Stimulated activated CD4-positive, alpha-beta T cell treated with anti-CD3 and anti-CD28 coated beads, TNF-alpha, amount 100 ng/mL, for 4 hours (primary cell): ENCODE data around the gene NIT1.

ENCODE experiments used
- DNase-seq, 3 experiments: peaks; one replicate each; pipeline ENCODE4 v3.0.0-alpha.2; 2020; ENCODE audit warnings: low read depth in 3 of 3

NIT1 gene, protein sequence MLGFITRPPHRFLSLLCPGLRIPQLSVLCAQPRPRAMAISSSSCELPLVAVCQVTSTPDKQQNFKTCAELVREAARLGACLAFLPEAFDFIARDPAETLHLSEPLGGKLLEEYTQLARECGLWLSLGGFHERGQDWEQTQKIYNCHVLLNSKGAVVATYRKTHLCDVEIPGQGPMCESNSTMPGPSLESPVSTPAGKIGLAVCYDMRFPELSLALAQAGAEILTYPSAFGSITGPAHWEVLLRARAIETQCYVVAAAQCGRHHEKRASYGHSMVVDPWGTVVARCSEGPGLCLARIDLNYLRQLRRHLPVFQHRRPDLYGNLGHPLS

DNA sequence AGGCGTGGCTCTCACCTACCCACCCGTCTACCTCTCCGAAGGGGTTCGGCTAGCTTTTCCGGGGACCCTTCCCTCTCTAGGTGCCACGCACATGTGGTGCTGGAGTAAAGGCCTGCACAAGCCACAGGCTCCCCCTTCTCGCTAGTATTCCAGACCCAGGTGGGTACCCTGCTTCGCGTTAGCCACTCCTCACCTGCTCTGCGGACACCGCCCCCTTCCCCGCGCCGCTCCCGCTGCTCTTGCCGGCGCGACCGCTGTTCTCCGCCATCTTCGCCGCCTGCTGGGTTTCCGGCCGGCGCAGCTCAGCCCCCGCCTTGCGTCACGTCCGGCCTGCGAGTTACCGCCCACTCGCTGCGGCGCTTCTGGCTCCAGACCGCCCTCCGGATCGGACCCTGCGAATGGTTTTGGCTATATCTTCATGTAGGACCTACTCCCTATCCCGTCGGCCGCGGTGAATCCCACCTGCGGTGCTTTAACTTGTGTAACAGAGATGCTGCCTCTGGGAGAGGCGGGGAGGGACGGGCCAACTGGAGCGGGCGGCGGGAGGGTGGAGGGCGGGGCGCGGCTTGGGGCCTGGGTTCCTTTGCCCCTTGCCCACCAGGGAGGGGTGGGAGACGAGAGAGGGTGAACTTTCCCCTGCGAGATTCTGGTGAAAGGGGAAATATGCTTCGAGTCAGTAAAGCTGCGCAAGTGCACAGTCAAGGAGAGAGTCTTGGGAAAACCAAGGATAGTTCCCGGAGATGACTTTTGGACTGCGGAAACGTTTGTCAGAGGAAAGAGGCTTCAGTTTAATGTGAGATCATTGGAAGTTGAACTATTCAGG lies at the start of gene NIT1, which contains the start of gene PFDN2:
Gene NIT1 (plus strand): TSS at position 347 of the 823 bp plus-strand sequence. CDS start 72 bp downstream, at position 419.
Gene PFDN2 (minus strand): TSS at position 279 of the 823 bp plus-strand sequence. CDS start 11 bp downstream, at position 268.
- peak; percentile 68 to 79 (median 77) for DNase-seq

DNA sequence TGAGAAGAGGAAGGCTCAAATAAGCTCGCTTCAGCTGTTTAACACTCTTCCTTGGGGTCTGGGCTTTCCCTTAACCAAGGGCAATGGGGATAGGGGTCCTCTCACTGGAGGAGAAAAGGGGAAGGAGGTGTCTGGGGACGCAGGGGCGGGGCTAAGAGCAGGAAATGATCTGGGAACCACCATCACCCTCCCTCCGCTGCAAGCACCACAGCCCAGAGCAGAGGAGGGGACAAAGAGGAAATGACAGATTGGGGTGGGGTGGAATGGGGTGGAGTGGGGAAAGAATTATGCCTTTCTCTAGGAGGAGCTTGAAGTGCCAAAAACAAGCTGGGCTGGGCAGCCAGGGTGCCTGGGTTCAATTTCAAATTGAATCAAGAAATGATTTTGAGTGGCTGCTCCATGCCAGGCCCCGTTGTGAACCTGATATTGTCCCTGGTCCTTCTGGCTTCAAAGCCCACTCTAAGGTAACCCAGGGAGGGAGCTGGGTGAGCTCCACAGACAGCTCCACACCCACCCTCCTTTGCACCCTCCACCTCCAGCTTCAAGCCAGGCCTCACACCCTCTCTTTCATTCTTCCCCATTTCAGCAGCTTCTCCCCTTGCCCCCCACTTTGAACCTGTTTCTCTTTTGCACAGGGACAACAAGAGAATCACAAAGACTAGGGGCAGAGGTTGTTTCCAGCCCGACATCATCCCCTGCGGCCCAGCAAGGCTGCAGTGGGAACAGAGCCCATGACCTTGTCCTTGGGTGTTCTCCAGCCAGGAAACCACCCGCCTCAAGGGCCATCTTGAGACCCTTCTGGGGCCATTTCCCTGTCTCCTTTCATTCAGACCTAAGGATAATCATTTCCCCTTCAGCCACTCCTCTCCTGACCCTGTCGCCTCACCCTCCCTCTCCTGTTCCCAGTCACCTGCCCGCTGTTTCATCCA lies 49.3 kb upstream of the NIT1 start:
- DNase-seq = peak; percentile 56 to 65 (median 56)

DNA sequence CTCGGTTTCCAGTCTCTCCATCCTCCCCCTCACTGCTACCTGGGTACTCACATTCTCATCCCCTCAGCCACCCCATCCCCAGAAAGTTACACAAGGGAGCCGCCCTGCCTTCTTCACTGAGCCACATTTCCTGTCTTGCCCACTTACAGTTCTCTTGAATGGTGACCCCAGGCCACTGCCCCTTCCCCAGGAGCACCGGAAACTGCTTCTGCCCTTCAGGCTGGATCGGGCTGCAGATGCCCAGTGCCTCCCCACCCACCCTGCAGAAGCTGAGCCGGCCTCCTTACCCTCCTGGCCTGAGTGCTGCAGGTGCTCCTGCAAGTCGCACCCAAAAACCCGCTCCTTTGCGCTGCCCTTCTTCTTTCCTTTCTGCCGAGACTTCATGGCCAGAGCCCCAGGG lies 48.7 kb upstream of the NIT1 start:
- DNase-seq = no peak

DNA sequence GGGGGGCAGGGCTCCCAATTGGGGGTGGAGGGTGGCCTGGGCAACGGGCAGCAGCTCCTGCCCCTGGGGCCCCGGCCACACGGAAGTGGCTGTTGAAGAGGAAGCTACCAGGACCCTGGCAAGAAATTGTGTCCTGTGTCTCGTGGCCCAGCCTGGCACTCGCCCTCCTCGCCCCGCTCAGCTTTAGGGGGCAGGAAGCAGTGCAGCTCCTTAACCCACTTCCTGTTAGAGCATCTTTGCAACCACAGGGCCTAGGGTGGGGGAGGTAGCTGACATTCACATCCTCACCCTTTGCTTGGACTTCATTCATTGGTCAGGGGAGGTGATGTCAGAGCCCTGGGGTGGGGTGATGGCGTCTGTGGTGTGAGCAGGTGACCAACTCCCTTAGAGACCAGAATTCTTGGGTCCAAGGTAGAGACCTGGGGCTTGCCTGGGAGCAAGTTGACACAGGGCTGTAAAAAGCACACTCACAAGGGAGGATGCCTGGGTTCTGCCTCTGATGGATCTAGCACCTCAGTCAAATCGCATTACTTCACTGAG lies 48.1 kb upstream of the NIT1 start, which contains the start of gene ARHGAP30:
Gene ARHGAP30 (minus strand): TSS at position 161 of the 540 bp plus-strand sequence. CDS start 267 bp downstream, outside the sequence.
- DNase-seq = peak; percentile 42 to 67 (median 57)

DNA sequence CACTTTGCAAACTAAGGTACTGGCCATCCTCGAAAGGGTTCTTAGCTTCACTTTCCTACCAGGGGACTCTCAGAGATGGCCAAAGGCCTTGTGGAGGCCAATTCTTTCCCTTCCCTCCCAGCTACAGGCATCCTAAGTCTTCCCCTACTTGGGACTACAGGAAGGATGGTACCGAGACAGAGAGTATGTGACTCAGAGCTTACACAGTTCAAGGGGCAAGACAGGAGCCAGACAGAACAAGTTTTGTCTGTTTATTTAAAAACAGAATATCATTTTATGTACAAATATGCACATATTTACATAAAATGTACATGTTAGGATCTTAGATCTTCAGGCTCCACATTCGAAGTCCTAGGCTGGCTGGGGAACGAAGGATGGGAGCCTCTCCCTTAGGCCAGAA lies 47.1 kb upstream of the NIT1 start:
- no peak for DNase-seq

DNA sequence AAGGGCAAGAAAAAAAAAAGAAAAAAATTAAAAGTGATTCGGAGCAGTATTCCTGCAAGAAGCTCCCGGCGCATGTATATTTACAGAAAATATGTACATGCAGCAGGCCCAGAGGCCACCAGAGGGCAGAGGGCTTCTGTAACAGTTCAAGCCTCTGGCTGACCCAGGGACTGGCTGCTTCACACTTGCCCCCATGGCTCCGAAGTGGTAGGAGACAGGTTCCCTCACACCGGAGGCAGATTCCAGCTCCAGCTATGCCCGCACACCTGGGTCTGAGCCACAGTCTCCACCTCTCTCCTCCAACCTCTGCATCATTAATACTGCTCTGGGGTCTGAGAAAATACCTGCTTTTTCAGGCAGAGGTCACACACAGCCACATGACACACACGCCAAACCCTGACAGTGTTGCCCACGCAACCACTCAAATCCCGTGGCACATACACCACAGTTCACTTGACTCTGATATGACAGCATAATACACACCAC lies 46.0 kb upstream of the NIT1 start:
- peak in 1 of 3 experiments; percentile 26 for DNase-seq

DNA sequence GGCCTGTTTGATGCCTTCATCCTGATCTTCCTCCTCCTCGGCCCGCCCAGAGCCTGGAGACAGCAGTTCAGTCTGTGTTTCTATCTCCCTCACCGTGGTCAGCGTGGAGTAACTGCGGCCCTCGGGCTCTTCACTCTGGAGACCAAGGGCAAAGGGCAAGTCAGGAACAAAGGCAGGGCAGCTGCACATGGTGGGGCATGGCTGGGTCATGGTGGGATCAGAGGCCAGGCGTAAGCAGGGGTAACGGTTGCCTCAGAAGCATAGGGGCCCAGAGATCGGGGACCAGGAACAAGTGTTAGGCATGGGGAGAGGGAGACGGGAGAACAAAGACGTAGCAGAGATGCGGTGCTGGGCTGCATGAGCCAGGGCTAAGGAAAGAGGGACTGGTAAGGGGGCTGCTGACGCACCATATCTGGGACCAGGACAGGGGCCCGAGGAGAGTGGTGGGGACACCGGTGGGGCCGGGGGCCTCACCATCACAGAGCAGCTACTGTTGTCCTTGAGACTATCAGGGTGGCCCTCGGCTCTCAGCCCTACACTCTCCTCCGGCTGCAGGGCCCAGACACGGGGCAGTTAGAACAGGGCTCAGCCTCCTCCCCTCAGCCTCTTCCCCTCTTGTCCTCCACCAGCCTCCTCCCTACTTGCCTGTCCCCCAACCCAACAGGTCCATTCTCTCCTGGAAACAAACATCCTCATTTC lies 45.0 kb upstream of the NIT1 start:
- DNase-seq = no peak

DNA sequence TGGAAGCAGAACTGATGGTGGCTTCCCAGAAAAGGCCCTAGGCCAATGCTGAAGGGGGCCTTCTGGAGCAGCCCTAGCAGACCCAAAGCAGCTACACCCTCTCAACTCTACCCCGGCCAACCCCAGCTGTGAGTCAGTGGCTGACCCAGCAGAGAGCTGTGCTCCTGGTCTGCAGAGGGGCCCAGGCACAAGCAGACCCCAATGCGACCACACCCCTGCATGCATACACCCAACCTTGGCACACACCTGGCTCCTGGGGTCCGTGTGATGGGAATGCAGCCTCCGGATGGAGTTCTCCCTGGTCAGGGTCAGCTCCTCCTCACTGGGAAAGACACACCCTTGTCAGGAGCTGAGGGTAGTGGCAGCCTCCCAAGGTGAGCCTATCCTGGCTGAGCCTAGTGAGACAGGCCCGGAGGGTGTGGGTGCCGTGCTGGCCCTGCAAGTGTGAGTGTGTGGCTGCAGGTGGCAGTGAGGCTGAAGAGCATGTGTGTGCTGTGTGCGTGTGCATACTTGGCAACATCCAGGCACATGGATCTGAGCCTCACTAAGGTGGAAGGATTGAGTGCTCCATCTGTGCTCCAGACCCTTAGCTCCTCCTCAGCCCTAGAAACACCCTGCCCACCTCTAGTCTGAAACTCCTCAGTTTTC lies 44.3 kb upstream of the NIT1 start:
- DNase-seq = no peak

DNA sequence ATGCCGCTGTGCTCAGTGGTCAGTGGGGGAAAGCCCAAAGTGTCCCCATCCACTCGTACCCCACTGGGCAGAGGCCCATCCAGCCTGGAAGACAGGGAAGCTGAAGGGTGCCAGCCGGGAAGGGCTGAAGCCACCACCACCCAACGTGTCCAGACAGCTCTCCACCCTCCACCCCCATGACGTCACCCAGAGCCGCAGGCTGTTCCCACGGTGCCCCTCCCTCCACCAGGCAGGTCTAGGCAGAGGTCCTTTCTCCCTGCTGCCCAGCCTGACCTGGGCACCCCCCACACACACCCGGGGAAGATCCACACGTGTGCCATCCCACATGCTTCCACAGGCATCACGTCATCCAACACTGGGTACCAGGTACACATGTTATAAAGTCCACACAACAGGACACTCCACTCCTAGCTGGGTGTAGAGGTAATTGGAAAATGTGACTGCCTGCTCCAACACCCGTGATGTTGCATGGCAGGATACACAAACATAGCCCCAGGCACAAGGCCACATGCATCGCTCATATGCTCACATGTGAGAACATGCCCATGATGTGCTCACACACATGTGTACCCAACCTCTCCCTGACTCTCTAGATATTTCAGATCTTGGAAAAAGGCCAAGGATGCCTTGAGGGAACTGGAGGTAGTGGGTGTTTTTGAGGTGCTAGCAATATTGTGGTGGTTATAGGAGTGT lies 43.1 kb upstream of the NIT1 start:
- no peak for DNase-seq

DNA sequence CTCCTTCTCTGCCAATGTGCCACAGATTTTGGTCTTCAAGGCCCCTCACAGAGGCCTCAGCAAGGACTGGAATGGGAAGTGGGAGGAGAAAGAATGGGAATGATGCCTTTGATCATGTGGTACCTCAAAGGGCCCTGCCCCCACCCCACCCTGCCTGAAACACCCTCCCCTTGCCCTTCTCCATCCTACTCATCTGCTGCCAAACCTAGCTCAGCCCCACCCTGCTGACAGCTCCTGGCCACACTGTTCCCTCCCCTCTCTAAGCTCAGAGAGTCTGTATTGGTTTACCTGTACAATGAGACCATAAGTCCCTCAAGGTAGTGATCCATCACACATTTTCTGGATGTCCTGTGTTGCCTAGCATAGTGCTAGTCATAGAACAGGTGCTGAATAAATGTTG lies 41.5 kb upstream of the NIT1 start:
- no peak for DNase-seq

DNA sequence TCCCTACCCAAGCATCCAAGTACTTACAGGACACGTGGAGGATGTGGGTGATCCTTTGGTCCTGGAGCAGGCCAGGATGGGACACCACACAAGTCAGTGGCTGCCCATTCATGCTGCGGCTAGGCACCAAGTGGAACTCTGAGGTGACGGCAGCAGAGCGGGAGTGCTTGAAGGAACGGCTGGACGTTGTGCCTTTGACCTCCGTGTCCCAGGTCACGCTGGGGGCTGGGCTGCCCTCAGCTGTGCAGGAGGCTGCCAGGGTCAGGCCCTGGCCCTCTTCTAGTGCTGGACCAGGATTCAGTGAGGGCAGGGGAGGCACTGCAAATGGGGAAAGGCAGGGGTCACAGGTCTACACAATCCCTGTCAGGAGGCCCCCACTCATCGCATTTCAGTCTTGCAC lies 40.5 kb upstream of the NIT1 start:
- DNase-seq = no peak

DNA sequence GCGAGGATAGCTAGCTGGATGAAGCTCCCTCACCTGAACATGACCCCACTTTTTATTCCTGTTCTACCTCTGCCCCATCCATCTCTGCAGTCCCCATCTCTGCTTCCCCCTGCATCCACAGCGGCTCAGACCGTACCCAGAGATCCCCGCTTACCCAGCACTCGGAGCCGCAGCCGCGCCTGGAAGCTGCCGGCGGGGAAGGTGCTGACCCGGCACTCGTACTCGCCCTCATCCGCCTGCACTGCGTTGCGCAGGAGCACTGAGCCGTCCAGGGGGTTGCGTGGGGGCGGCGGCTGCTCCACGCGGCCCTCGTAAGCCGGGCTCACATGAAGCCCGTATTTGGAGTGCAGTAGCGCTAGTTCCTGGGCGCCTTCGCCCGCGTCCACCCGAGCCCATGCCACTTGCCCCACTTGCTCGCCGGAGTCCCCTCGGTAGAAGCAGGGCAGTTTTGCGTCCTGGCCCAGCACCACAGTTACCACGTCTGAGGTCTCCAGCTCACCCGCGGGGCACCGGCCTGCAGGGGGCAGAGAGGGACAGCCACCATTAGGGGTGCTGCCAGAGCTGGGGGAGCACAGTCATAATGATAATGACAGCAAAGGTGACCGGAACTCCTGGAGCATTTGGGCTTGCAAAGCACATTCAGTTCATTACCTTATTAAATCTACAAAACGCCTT lies 38.3 kb upstream of the NIT1 start:
- no peak for DNase-seq

DNA sequence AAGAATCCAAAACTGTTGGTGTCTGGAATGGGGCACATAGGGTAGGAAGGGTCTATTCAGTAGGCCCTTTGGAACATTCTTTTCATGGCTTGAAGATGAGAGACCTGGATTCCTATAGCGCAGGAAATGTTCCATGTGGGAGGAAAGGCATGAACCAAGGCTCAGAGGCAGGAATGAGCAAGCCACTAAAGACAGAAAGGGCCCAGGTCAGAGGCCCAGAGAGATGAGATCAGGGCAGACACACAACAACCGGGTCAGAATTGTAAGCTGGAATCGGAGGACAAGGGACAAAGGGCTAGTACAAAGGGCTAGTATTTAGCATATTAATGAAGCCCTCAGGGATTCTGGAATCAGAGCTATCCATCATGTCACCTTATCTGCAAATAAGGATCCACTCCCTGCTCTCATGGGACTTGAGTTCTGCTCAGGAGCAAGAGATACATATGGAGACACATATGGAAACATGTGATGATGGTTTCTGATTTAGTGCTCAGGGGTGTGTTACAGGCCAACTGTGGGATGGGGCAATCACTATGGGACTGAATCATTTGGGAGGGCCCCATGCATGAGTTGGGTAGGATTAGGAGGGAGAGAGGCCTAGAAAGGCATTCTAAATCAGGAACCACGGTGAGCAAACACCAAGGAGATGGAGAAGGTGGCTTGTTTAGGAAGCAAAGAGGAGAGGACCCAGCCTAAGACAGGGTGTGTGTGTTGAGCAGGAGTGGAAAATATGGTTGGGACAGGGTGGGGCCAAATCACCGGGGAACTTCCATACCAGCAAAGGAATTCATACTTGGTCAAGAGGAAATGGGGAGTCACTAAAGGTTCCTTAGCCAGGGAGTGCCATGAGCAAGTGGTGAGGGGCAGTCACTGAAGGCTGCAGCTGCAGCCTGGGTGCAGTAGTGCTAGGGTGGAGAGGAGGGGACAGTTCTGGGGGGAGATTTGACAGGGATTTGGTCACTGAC lies 37.2 kb upstream of the NIT1 start:
- DNase-seq = no peak

DNA sequence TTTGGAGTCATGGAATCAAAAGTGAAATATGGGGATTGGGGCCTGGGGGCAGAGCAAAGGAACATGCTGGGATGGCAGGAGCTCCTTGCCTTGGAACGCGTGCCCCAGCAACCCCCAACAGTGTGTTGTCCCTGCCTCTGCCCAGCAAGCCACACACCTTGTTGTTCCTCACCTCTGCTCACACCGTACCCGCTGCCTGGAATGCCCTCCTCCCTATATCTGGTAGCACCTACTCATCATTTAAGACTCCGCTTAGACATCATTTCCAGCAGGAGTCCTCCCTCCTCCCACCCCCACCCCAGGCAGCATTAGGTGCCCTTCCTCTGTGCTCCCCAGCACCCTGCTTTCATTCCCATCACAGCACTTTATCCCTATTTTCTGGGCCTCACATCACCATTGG lies 36.4 kb upstream of the NIT1 start:
- no peak for DNase-seq

DNA sequence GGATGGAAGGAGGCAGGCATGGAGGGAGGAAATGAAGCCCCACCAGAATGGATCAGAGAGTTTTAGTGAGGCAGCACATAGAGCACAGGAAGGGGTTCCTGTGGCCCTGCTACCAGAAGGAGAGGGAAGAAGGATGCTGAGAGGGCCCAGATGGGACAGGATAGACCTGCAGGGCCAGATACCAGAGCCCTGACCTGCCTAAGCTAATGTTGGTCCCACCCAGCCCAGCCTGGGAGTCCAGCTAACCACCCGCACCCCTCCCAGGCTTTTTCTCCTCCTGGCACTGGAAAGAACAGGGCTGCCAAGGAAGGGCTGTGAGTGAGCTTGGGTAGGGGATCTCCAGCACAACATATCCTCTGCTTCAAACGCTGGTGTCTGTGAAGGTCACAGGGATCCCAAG lies 35.4 kb upstream of the NIT1 start:
- no peak for DNase-seq

DNA sequence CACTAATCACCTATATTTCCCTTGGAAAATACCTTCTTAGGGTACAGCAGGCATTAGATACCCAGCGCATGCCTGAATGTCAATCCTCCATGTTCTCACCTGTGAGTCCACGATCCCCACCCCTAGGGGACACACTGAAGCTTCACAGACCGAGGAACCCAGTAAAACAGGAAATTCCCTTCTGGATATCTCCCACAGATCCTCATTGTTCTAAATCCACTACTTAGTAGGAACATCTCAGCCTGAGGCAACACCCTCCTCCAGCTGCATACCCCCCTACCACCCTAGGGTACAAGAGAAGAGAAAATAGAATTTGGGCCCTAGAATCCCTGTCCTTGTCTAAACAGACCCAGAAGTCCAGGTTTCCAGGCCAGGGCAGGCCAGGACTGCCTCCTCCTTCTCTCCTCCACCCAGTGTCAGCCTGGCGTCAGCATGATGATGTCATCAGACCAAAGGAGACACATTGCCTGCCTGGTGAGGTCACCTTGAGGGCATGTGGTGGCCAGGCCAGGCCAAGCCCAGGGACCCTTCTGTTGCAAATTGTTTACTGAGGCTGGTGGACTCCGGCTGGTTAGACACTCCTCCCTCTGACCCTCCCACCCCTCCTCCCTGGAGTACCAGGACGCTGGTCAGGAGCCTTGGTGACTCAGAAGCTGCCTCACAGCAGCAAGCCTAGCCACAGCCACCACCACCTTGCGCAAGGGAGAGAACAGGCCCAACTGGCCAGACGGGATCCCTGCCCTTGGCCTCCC lies 34.7 kb upstream of the NIT1 start:
- no peak for DNase-seq
